ENCODE data around the gene PAN3. TPM values are rescaled to one million over a fixed set of nuclear protein-coding genes. Genes with fewer than 3 reads are reported as not detected.

PAN3 gene
- total RNA-seq, 4 donors from 2014 or later: 5.5 to 14.7 (median 9.4) TPM

GRCh38 chr13:28185256-28185655, 46.9 kb downstream of the PAN3 start:
- Histone ChIP-seq H3K4me1 (peaks cover 0 to 3% of the 10 kb centered on the region in 2 donors), H3K9me3 (no peaks in the 10 kb centered on the region), H3K36me3 (no peaks in the 10 kb centered on the region), H3K27me3 (no peaks in the 10 kb centered on the region), H3K27ac (no peak overlapping the region), H3K4me3 (no peak overlapping the region)
- intact Hi-C loops (cut with DNase I; ENCODE audit: low total_unique reads) (no loop called here), in situ Hi-C loops (cut with MboI; ENCODE audit: low sequenced_read_pairs in 4 of 4) (no loop called here)
- DNase-seq (no peak), ATAC-seq (no peak)
- no peak for TF ChIP-seq CTCF (IDR thresholded peaks at IDR 0.05 in 4 of 5, conservative IDR thresholded peaks at IDR 0.05 in 1 of 5)
- no peak for TF ChIP-seq POLR2A (IDR thresholded peaks at IDR 0.05)

- peaks cover 0 to 17% of the 10 kb centered on the region in 2 donors for H3K36me3 ChIP-seq
- in situ Hi-C loops (cut with MboI; ENCODE audit: low sequenced_read_pairs in 4 of 4): no loop called here
- no peak for ATAC-seq
Measured at GRCh38 chr13:28199089-28199488, 60.7 kb downstream of the PAN3 start.

GRCh38 chr13:28204043-28204442, 65.7 kb downstream of the PAN3 start:
- Histone ChIP-seq H3K27ac (no peak overlapping the region), H3K4me3 (no peak overlapping the region), H3K27me3 (no peaks in the 10 kb centered on the region), H3K9me3 (no peaks in the 10 kb centered on the region), H3K4me1 (no peaks in the 10 kb centered on the region), H3K36me3 (peaks cover 0 to 7% of the 10 kb centered on the region in 2 donors)
- in situ Hi-C loops (cut with MboI; ENCODE audit: low sequenced_read_pairs in 4 of 4): no loop called here
- no peak for ATAC-seq
- TF ChIP-seq CTCF (IDR thresholded peaks at IDR 0.05 in 4 of 5, conservative IDR thresholded peaks at IDR 0.05 in 1 of 5) (no peak), POLR2A (IDR thresholded peaks at IDR 0.05) (no peak)
- intact Hi-C loops (cut with DNase I; ENCODE audit: low total_unique reads): no loop called here
- no peak for DNase-seq

More at GRCh38 chr13:28199089-28199488, 60.7 kb downstream of the PAN3 start:
- no peak for DNase-seq
- no peak overlapping the region for H3K27ac ChIP-seq
- no peak for TF ChIP-seq CTCF (IDR thresholded peaks at IDR 0.05 in 4 of 5, conservative IDR thresholded peaks at IDR 0.05 in 1 of 5)
- no peak for TF ChIP-seq POLR2A (IDR thresholded peaks at IDR 0.05)
- intact Hi-C loops (cut with DNase I; ENCODE audit: low total_unique reads): no loop called here
- H3K9me3 ChIP-seq: no peaks in the 10 kb centered on the region
- no peaks in the 10 kb centered on the region for H3K4me1 ChIP-seq
- H3K4me3 ChIP-seq: no peak overlapping the region
- H3K27me3 ChIP-seq: no peaks in the 10 kb centered on the region

GRCh38 chr13:28204690-28205443, 66.5 kb downstream of the PAN3 start:
- in situ Hi-C loops (cut with MboI; ENCODE audit: low sequenced_read_pairs in 4 of 4): no loop called here
- DNase-seq: no peak
- peaks cover 0 to 7% of the 10 kb centered on the region in 2 donors for H3K36me3 ChIP-seq

More at GRCh38 chr13:28204690-28205443, 66.5 kb downstream of the PAN3 start:
- intact Hi-C loops (cut with DNase I; ENCODE audit: low total_unique reads): no loop called here
- no peak for TF ChIP-seq CTCF (IDR thresholded peaks at IDR 0.05 in 4 of 5, conservative IDR thresholded peaks at IDR 0.05 in 1 of 5)
- no peak for TF ChIP-seq POLR2A (IDR thresholded peaks at IDR 0.05)
- H3K27ac ChIP-seq: no peak overlapping the region
- H3K9me3 ChIP-seq: no peaks in the 10 kb centered on the region
- no peaks in the 10 kb centered on the region for H3K4me1 ChIP-seq
- no peak overlapping the region for H3K4me3 ChIP-seq
- H3K27me3 ChIP-seq: no peaks in the 10 kb centered on the region
- no peak for ATAC-seq
